Choroid plexus epithelial cell (primary cell): ENCODE results near the gene SLC49A4.

Source experiments
- DNase-seq: peaks from one replicate; pipeline ENCODE4 v3.0.0-alpha.2; 2010; ENCODE audit warnings: low read depth
- H3K4me3 ChIP-seq: 2 replicates; pipeline ENCODE4 v1.5.1; 2011; ENCODE audit warnings: low read depth, mild to moderate bottlenecking, control low read depth, low read length, moderate library complexity
- TF ChIP-seq, protein P1 (sequence below): conservative IDR thresholded peaks from 2 replicates; pipeline ENCODE4 v1.5.1; 2011; ENCODE audit warnings: low read depth, mild to moderate bottlenecking, control low read depth, inconsistent platforms, low read length, moderate library complexity

The SLC49A4 gene

DNA sequence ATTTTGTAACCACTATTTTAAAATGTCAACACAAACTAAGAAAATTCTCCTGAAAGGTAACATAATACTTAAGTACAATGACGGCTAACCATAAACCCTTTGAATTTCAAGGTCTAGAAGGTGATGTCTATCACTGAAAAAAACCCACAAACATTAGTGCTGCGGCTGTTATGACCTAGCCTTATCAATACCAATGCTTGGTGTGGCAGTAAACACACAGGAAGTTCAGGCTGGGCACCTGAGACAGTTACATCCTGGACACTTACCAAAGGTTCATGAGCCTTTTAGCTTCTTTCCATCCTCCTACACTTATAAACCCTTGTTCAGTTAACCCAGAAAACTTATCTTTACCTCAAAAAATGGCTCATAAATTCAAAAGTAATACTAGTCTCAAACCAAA, 7.0 kb upstream of the SLC49A4 start:
- TF ChIP-seq, protein P1, sequence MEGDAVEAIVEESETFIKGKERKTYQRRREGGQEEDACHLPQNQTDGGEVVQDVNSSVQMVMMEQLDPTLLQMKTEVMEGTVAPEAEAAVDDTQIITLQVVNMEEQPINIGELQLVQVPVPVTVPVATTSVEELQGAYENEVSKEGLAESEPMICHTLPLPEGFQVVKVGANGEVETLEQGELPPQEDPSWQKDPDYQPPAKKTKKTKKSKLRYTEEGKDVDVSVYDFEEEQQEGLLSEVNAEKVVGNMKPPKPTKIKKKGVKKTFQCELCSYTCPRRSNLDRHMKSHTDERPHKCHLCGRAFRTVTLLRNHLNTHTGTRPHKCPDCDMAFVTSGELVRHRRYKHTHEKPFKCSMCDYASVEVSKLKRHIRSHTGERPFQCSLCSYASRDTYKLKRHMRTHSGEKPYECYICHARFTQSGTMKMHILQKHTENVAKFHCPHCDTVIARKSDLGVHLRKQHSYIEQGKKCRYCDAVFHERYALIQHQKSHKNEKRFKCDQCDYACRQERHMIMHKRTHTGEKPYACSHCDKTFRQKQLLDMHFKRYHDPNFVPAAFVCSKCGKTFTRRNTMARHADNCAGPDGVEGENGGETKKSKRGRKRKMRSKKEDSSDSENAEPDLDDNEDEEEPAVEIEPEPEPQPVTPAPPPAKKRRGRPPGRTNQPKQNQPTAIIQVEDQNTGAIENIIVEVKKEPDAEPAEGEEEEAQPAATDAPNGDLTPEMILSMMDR: no peak
- DNase-seq: no peak
- no peak overlapping the region for H3K4me3 ChIP-seq

DNA sequence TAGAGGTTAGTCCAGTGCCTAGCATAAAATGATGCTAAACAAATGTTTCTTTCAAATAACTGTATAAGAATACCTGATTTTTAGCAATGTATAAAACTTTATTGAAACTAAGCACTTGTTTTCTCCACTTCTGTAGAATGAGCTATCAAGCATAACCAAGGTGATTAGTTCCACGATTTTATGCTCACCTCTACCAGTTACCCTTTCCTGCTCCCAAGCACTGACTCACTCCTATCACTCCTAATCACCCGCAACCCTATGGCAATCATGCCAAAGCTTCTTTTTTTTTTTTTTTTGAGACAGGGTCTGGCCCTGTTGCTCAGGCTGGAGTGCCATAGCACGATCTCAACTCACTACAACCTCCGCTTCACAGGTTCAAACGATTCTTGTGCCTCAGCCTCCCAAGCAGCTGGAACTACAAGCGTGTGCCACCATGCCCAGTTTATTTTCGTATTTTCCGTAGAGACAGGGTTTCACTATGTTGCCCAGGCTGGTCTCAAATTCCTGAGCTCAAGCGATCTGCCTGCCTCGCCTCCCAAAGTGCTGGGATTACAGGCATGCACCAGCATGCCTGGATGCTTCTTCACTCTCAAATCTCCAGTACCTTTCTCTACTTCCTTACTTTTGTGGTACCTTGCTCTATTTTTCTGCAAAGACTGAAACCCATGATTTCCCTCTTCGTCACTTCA, 5.1 kb upstream of the SLC49A4 start:
- no peak overlapping the region for H3K4me3 ChIP-seq
- TF ChIP-seq, protein P1: no peak

DNA sequence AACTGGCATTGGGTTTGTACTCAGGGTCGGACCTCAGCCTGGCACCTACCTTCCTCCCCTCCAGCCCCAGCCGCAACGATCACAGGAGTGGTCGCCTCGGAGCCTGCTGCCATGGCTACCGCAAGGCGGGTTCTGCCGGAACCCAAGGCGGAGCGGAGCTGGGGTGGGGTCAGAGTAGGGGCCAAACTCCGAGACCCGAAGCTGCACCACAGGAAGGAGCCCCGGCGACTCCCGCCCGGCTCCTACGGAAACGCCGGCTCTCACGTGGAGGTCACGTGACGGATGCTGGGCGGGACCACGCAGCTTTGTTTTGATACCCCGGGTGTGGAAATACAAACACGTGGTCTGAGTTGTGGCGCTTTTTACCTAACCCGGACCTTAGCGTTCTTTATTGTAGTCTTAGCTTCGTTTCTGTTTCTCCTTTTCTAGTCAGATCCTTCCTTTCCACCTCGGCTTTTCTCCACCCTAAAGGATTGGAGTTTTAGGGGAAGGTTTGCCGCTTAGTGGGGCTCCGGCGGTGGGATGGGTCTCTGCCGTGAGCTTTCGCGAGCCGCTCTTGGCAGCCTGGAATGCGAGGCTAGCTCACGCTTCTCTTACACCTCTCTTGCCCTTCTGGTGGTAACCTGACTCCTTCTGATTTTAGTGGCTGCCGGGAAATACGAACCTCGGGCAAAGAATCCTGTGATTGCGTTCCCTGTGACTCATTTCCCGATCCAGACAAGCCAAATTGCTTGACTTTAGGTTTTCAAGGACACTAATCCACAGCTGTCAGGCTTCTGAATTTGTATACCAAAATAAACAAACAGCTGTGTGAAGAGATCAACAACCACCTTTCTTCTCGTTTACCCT, 1.1 kb upstream of the SLC49A4 start, which contains the start of gene HSPBAP1:
TSS of gene HSPBAP1 (minus strand) at position 264 of the 849 bp plus-strand sequence. CDS start at position 113, 151 bp downstream.
- DNase-seq: peak; percentile 96
- TF ChIP-seq, protein P1: no peak
- peak within 1 kb of the TSS; percentile 87 for H3K4me3 ChIP-seq

More for the DNA sequence above, 5.1 kb upstream of the SLC49A4 start:
- no peak for DNase-seq

DNA sequence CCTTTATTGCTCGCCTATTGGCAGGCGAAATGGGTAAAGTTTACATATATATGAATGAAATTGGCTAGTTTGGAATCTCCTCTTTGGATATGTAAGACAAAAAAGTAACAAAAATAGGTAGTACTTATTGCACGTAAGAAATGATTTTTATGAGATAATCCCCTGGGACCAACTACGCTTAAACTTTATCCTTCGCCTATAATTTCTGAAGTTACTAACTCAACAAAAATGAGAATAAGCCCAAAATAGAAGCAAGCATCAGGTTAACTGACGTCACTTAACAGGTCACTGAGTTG, 438 bp upstream of the SLC49A4 start:
- peak overlapping the region; percentile 87 for H3K4me3 ChIP-seq
- DNase-seq: no peak
- TF ChIP-seq, protein P1: no peak

DNA sequence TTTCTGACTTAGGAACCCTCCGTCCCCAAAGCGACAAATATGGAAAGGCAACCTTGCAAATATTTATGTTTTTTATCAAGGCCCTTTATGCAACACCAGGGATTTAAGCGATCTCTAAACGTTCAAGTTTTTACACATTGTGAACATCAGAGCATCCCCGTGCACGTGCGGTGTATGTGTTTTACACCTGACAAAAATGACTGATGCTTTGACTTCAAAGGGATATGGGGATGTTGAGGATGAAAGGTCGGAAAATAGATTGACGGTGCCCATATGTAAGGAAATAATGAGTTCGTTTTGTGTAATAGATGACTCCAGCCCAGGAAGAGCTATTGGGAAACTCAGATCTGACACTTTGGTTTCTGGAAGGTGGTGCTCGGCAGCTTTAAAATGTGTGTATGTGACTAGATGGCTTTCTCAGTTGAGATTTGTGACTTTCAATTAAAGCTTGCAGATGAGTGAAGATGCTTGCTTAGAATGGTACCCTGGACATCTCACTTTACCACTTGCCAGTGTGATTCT, 866 bp downstream of the SLC49A4 start:
- TF ChIP-seq, protein P1: no peak
- peak overlapping the region; percentile 87 for H3K4me3 ChIP-seq
- DNase-seq: peak; percentile 16

DNA sequence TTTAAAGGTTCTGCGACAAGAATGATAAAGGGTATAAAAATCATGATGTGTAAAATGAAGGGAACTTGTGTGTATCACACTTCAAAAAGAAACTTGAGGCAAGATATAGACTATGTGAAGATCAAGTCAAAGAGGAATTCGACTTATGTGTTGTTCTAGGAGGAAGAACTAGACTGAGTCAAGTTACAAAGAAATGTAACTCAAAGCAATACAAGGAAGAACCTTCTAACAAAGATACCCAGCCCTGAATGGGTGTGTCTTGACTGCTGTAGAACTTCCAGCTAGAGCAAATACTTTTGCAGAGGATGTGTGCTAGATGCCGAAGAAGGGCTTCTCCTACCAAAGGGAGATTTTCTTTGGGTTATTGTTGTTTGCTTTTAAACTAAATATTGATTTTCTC, 2.4 kb downstream of the SLC49A4 start:
- TF ChIP-seq, protein P1: no peak
- peak; percentile 52 for DNase-seq
- H3K4me3 ChIP-seq: no peak overlapping the region
